HG03280 (cell line): ENCODE measurements around the gene FGD1.
"Not testable (repeated sequence)": the region's sequence is repeated elsewhere in the genome, so short reads cannot be mapped to it uniquely, and the experiment has no call there.

Experiments used
- ATAC-seq: cut with Tn5 transposase; IDR thresholded peaks from one replicate; pipeline ENCODE4 v1.9.1; 2021; ENCODE audit warnings: mild to moderate bottlenecking, moderate library complexity; ENCODE audit not compliant: unreplicated experiment

FGD1 gene

DNA sequence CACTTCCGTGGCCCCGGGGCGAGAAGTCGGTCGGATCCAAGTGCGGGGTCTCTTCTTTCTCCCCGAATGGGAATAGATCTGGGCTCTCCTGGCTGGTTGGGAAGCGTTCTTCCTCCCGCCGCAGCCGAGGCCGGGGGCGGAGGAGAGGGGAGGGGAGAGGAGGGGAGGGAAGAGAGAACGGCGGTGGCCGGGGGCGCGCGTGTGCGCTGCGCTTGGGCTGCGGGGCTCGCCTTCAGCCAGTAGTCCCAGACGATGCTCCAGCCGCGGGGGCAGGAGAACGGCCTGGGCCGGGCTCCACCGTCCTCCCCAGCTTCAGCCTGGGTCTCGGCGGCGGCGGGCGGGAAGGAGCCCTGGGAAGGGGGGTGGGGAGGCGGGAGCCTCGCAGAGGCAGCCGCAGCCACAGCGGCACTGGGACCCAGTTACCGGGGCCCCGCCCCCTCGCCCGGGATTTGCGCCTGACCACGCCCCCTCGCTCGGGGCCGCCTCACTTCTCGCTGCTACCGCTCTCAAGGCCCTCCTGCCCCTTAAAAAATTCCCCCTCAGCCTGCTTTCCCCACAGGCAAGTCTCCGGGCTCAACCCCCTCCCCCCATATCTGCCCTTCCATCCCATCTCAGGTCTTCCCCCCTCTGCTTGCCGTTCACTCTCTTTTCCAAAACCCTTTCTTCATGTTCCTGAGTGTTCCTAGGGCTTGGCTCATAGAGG is at the start of gene FGD1:
Gene FGD1 (minus strand): TSS at position 421 of the 703 bp plus-strand sequence. CDS start 802 bp downstream, outside the sequence.
- no peak for ATAC-seq

DNA sequence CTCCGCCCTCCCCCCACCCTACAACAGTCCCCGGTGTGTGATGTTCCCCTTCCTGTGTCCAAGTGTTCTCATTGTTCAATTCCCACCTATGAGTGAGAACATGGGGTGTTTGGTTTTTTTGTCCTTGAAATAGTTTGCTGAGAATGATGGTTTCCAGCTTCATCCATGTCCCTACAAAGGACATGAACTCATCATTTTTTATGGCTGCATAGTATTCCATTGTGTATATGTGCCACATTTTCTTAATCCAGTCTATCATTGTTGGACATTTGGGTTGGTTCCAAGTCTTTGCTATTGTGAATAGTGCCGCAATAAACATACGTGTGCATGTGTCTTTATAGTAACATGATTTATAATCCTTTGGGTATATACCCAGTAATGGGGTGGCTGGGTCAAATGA is 46.2 kb upstream of the FGD1 start:
- ATAC-seq, result not testable (repeated sequence)

DNA sequence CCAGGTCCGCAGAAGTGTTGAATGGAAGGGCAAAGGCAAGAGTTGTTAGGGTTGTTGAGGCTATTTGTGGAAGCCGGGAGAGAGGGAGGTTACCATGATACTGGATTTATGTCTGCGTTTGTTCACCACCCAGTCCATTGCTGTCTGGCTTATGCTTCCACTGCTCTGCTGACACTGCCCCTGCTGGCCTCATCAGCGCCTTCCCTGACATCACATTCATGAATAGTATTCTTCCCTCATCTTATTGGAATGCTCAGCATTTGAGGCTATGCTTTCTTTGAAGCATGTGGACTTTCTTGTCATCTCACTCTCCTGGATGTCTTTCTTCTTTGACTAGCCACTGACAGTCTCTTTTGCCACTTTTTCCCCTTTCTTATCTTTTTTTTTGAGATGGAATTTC is 44.3 kb upstream of the FGD1 start:
- no peak for ATAC-seq

- no peak for ATAC-seq
Measured at GRCh38 chrX:54534271-54534670, 38.2 kb upstream of the FGD1 start.

DNA sequence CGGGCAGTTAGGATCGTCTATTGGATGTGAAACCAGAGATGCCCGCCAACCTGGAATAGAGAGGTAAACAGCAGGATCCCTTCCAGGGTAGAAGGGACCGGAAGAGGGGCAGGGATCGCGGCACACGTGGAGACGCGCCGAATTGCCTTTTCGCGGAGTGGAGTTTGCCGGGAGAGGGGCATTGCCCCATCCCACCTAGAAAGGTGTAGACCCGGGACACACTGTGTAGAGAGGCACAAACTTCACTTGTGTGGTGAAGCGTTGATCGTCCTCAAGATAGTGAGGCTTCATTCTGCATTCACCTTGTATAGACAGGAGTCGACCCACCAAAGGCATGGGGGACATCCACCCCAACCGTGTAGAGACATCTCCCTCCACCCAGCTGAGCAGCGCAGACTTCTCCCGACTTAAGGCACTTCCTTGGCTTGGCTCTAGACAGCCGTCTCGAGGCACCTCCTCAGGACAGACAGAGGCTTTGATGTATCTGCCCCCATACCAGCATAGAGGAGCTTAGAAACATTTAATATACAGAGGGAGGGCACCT is 34.4 kb upstream of the FGD1 start:
- peak; percentile 22 for ATAC-seq

DNA sequence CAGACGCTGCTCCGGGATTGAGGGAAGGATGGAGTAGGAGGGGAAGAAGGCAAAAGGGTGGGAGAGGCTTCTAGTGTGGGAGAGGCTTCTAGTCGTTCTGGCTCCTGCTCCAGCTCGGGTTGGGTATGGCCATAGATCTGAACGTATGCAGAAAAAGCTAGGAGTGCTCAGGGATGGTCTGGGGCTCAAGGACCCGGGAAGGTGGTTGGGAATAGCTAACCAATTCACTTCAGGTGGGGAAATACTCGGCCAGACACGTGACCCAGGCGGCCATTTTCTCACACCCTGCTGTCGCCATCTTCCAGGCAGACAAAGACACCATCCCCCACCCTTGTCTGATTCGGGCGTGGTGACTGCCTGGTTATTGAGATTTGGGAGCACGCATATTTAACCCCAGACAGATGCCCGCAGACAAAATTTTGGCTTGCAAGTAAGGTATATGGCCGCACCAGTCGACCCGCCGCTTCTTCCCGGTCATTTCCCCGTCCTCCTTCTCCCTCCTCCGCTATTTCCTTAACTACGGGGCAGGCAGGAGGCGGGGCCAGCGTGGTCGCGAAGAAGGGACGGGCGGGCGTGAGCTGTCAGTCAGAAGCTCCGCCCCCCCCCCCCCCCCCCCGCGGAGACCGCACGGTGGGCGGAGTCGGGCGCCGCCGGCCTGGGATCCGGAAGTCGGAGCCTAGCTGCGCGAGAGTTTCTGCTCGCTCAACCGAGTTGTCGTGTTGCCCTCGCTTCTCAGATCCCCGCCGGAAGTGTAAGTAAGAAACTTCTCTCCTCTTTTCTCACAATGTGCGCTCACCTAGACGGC is 33.7 kb upstream of the FGD1 start, which contains the start of gene GNL3L:
Gene GNL3L (plus strand): TSS at position 668 of the 805 bp plus-strand sequence. CDS start 2,348 bp downstream, outside the sequence.
- peak; percentile 92 for ATAC-seq

DNA sequence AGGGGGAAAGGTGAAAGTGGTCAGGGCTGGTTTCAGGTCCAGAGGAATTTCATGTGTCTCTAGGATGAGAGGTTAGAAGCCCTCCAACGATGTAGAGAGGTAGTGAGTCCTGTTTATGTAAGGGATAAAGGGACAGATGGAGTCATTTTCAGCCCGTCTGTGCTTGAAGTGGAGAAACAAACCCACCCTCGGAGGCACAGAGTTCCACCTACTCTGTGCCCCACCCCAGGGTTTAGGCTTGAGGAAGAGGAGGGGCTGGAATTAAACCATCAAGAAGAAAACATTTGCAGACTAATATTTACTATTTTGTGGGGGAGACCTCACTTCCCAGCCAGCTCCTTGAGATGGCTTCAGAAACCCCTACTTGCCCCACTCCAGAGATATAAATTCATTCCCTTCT is 33.1 kb upstream of the FGD1 start:
- ATAC-seq, result no peak

- no peak for ATAC-seq
Measured at GRCh38 chrX:54509400-54509799, 13.4 kb upstream of the FGD1 start.

- ATAC-seq, result no peak
Measured at GRCh38 chrX:54496936-54497335, 902 bp upstream of the FGD1 start.

DNA sequence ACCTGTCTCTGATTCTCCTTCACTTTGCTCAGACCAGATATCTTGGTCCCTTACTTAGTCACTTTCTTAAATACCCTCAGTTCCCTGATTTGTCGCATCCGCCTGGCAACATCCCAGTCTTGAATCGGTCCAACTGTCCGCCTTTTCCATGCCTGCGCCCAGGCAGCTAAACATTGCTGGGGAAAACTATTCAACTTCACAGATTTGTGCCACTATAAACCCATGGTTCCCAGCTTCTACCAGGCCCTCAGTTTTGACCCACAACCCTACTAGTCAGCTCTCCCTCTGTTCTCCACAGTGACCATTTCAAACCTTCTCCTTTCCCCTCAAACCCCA is 451 bp upstream of the FGD1 start:
- ATAC-seq, result no peak

- no peak for ATAC-seq
Measured at GRCh38 chrX:54494989-54495813, 833 bp downstream of the FGD1 start.

DNA sequence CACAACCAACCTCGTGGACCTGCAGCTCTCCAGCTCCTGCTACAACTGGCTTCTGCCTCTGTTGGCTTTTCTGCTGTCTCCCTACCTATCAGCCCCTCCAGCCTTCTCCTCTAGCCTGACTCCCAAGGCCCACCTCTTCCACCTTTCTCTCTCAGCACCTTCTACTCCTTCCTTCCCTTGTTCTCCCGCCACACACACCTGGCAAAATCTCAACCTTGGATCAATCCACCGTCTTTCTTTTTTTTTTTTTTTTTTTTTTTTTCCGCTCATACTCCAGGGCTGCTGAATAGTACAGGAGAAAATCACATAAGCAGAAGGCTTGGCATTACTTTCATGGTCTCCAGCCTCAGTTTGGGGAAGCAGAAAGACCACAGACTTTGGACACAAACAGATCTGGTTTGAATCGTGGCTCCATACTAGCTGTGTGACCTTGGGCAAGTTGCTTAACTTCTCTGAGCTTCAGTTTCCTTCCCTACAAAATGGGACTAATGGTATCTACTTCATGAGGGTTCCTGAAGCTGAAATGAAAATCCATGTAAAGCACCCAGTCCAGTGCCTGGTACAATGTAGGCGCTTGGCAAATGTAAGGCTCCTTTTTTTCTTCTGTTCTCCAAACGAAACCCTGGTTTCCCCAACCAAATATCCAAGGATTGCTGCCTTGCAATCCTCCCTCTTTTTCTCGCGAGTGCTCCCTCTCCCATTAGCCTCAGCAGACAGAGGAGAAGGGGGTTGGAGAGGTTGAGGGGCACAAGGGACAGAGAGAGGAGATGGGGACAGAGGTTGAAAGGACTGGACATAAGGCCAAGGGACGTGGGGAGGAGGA is 1.7 kb downstream of the FGD1 start:
- ATAC-seq, result no peak

DNA sequence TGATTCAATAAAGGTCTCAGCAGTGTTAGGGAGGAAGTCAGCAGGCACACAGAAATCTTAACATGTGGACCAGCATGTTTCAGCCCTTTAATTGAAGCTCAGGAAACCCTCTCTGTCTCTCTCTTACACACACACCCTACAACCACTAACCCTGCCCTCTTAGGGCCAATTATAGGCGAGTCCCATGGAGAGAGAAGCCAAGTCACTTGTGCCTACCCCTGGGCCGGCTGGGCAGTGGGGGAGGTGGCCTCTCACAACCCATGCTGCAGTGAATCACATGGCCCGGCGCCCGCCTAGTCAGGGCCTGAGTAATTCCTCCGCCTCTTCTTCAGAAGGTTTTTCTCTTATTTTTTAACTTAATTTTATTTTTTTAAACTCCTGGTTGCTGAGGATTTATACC is 3.7 kb downstream of the FGD1 start:
- no peak for ATAC-seq

DNA sequence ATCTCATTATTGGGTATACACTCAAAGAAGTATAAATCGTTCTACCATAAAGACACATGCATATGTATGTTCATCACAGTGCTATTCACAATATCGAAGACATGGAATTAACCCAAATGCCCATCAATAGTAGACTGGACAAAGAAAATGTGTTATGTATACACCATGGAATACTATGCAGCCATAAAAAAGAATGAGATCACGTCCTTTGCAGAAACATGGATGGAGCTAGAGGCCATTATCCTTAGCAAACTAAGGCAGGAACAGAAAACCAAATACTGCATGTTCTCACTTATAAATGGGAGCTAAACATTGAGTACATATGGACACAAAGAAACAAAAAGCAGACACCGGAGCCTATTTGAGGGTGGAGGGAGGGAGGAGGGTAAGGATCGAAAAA is 6.2 kb downstream of the FGD1 start:
- not testable (repeated sequence) for ATAC-seq

DNA sequence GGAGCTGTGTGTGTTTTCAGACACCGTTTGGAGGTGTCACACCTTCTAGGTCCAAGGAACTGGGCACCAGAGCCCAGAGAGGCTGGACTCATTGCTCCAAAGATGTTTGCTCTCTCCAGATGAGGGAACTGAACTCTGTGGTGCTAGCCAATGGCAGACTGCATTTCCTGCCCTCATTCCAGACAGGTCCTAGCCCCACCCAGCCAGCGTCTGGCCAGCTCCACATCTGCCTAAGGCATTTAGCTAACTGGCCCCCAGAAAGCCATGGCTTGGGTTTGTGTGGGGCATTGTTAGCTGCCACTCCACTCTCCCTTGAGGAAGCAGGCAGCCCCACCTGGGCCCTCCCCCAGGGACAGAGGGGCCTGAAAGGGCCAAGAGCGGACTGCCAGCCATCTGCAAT is 11.4 kb downstream of the FGD1 start:
- no peak for ATAC-seq

GRCh38 chrX:54483946-54484345 is 12.1 kb downstream of the FGD1 start:
- ATAC-seq, result no peak

DNA sequence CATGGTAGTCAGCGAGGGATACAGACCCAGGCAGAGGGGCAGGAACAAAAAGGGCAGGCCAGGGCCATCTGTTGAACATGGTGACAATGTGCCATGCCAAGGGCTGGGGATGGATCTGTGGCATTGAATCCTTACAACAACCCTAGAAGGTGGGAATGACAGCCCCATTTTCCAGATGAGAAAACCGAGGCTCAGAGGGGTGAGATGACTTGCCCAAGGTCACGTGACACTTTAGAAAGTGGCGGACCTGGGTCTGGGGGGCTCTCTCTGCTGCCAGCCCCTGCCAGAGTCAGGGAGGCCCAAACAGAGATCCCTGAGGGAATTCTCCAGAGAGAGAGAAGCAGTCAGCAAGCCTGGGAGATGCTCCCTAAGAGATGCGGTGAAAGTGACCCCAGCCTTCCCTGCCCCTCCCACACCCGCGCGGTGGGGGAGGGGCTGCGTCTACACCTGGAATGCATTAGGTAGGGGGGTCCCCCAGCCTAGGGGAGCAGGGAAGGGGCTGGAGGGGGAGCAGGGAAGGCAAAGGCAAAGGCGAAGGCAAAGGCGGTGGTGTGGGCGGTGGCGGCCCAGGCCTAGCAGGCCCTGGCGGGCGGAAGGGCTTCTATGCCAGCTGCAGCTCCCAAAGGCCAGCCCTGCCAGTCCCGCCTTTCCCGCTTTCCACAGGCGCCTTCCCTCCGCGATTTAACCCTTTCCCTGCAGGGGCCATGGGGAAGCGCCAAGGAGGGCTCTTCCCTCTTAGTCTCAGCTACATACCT is 13.0 kb downstream of the FGD1 start:
- no peak for ATAC-seq

DNA sequence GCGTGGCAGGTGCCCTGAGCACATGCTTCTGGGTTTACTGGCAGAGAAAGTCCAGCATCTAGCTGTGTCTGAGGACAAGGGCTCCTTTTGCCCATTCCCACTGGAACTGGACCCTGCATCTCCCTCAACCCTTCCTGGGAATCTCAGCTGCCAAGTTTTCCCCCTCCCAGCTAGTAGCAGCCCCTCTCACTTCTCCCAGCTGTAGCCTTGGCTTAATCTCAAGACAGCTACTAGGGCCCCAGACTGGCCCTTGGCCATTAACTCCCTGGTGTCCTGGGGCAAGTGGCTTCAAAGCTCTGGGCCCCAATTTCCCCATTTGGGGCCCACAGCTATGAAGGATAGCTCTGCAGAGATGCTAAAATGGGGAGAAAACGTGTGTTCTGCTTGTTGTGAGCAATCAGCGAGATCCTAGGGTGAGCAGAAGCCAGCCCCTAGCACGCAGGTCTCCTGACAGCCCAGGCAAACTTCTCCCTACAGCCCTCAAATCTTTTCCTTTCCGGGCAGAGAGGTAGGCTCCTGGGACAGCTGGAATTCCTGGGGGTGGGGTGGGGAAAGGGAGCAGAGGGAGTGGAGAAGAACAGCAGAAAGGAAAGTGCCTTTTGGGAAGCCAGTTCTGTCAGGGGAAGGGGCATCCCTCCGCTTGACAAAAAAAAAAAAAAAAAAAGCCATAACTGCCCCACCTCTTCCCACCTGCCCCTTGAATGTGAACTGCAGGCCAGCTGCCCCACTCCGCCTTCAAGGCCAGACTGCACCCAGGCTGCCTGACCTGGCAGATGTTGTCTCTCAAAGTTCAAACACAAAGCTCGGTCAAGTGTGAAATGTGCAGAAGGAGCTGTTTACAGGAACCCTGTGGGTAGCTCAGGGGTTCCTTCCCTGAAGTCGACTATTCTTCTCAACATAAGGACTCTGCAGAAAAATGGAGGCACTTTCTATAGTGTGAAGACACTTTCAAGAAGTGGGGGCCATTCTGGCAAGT is 16.6 kb downstream of the FGD1 start:
- ATAC-seq, result no peak
